SK-N-MC (cell line): ENCODE results near the gene OTC.

Source experiments
- DNase-seq: peaks from one replicate; pipeline ENCODE4 v3.0.0-alpha.2; 2011; ENCODE audit warnings: low read depth, low spot score
- H3K27ac ChIP-seq: fragments of 200-600 bp; sonication (generic); 2 replicates; pipeline ENCODE4 v1.5.1; 2016; ENCODE audit warnings: mixed run types
- H3K36me3 ChIP-seq: fragments of 200-600 bp; sonication (generic); 2 replicates; pipeline ENCODE4 v1.6.1; 2017; ENCODE audit warnings: antibody characterized with exemption, low read length, mixed read lengths; ENCODE audit not compliant: insufficient read depth
- H3K4me3 ChIP-seq: fragments of 200-600 bp; sonication (generic); 2 replicates; pipeline ENCODE4 v1.5.1; 2016
- H3K9ac ChIP-seq: fragments of 200-600 bp; sonication (generic); 2 replicates; pipeline ENCODE4 v1.8.0; 2017; ENCODE audit warnings: mixed run types, mixed read lengths; ENCODE audit not compliant: insufficient read length
- H3K9me3 ChIP-seq: fragments of 200-600 bp; sonication (generic); 2 replicates; pipeline ENCODE4 v1.6.1; 2017; ENCODE audit warnings: low read depth, mild to moderate bottlenecking, antibody characterized with exemption, low read length, moderate library complexity, mixed read lengths
- EZH2 ChIP-seq: fragments of 200-600 bp; sonication (generic); IDR thresholded peaks from one replicate; pipeline ENCODE4 v1.6.1; 2017; ENCODE audit warnings: antibody characterized with exemption

Gene OTC

GRCh38 chrX:38465686-38466085, 113.3 kb downstream of the OTC start:
- no peak for TF ChIP-seq EZH2
- DNase-seq = no peak
- H3K4me3 ChIP-seq = no peak overlapping the region
- no peaks in the 10 kb centered on the region for H3K36me3 ChIP-seq
- no peaks in the 10 kb centered on the region for H3K9me3 ChIP-seq
- no peak overlapping the region for H3K9ac ChIP-seq
- no peak overlapping the region for H3K27ac ChIP-seq

- no peaks in the 10 kb centered on the region for H3K36me3 ChIP-seq
- H3K9me3 ChIP-seq = no peaks in the 10 kb centered on the region
- no peak overlapping the region for H3K27ac ChIP-seq
- no peak for DNase-seq
- H3K4me3 ChIP-seq = no peak overlapping the region
- no peak overlapping the region for H3K9ac ChIP-seq
- TF ChIP-seq EZH2 = no peak
Measured at GRCh38 chrX:38468563-38469157, 116.3 kb downstream of the OTC start.
